Effector CD8-positive, alpha-beta T cell (primary cell): ENCODE results near the gene RASSF7.

Source experiments
- DNase-seq: peaks from one replicate; lab custom pipeline; 2025; lab: John Stamatoyannopoulos, UW

RASSF7 gene

GRCh38 chr11:586376-587316 lies 25.9 kb downstream of the RASSF7 start:
- no peak for DNase-seq

- DNase-seq, result no peak
These were observed 26.8 kb downstream of the RASSF7 start for GRCh38 chr11:587546-587945.

DNA sequence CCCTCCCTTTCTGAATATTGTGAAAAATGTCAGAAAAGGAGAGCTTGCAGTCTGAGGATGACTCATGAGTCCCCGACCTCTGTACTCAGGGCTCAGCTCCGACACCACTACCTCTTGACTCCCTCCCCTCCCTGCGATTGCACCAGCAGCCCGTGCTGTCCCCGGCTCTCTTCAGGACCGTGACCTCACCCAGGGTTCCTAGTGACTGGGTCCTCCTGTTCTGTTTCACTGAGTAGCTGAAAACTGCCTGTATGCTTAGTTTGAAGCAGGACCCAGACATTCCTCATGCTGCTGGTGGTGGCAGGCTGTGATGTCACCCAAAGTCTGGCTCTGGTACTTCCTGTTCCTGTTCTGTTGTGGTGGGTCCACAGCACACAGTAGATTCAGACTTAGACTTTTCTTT lies 27.2 kb downstream of the RASSF7 start:
- peak; percentile 44 for DNase-seq

- no peak for DNase-seq
These were observed 29.0 kb downstream of the RASSF7 start for GRCh38 chr11:589798-590197.

DNA sequence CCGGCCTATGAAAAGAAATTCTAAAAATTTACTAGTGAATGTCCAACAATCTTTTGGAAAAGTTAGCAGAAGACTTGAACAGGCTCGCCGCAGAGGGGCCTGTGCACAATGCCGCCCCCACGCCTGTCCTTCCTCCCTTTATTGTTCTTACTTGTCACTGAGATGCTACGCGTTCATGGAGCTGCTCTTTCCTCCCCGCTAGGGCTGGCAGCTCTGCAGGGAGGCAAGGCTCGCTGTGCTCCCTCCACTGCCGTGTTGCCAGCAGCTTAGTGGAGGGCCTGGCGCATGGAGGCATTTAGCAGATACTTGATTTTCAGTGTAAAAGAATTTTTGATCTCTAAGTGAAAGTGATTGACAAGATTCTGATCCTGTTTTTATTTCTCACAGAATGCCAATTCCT lies 30.2 kb downstream of the RASSF7 start:
- no peak for DNase-seq

- DNase-seq, result no peak
These were observed 31.7 kb downstream of the RASSF7 start for GRCh38 chr11:592501-592900.

GRCh38 chr11:592918-593317 lies 32.1 kb downstream of the RASSF7 start:
- DNase-seq, result no peak

DNA sequence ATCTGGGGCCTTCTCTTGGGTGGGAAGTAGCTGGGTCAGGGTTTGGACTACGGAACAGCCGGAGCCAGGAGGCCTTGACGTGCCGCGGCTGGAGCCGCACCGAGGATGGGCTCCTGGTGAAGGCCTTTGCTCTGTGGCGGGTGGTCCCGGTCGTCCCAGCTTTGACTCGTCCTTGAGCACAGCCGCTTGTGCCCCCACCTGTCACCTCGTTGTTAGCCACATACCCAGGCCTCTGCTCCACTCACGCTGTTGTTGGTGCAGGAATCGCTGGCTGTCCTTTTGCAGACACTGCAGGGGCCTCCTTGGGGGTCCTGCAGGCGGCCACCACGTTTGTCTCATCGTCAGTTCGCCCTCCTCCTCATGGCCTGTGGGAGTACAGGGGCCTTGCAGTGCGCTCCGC lies 32.6 kb downstream of the RASSF7 start:
- no peak for DNase-seq

DNA sequence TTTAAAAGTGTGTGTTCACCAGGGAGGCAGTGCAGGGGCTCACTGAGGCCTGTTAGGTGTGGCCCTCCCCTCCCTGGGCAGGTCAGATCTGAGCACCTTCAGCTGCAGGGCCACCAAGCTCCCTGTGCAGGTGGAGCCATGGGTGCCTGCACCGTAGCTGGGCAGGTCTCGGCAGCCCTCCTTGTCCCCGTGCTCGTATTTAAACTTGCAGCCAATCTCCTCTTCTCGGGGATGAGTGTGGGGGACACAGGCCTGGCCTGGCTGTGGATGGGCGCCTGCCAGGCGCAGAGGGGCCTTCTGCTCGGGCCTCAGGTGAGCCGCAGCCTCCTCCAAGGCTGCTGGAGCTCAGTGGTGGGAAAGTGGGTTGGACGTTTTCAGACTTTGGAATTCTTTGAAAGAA lies 34.6 kb downstream of the RASSF7 start:
- DNase-seq, result no peak

- no peak for DNase-seq
These were observed 35.6 kb downstream of the RASSF7 start for GRCh38 chr11:596374-596773.

DNA sequence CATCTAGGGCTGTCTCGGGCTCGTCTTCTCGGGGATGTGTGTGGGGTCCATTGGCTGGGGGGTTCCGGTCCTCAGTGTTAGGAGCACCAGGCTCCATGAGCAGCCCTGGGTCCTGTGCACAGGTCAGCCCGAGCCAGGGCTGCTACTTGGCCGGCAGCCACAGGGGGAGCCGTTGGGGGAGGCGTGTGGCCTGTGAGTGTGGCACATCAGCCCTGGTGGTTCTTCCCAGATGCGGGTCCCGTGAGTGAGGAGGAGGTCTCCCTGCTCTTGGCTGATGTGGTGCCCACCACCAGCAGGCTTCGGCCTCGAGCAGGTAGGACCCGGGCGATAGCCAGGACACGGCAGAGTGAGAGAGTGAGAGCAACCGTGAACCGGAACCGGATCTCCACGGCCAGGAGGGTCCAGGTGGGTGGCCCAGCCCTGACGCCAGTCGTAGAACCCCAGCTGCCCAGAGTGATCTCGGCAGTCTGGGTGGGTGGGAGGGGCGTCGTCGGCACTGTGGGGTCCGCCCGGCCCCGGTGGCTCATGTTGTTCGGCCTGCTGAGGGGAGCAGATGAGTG lies 36.5 kb downstream of the RASSF7 start:
- no peak for DNase-seq

DNA sequence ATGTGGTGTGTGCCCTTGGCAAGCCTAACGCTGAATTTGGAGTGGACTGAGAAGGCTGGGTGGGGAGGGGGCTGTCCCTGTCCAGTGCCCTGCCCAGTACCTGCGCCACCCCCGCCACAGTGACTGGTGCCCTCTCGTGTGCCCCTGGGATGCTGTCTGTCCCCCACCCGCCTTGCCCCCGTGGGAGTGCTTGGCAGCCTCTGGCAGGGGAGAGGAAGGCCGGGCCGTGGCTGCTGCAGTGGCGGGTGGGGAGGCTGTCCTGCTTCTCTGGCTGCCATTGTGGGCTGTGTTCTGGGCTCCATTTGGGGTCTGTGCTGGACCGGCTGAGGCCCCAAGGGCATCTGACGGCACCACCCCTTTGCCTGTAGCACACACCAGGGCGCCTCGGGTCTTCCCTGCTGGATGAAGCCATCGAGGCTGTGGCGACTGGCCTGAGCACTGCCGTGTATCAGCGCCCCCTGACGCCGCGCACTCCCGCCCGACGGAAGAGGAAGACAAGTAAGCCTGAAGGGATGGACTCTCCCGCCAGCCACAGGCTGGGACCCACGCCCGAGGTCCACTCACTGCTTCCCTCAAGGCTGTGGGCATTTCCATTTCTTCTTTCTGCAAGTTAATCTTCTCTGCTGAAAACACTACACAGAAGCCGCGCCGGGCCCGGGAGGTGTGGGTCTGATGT lies 37.4 kb downstream of the RASSF7 start:
- DNase-seq, result no peak

DNA sequence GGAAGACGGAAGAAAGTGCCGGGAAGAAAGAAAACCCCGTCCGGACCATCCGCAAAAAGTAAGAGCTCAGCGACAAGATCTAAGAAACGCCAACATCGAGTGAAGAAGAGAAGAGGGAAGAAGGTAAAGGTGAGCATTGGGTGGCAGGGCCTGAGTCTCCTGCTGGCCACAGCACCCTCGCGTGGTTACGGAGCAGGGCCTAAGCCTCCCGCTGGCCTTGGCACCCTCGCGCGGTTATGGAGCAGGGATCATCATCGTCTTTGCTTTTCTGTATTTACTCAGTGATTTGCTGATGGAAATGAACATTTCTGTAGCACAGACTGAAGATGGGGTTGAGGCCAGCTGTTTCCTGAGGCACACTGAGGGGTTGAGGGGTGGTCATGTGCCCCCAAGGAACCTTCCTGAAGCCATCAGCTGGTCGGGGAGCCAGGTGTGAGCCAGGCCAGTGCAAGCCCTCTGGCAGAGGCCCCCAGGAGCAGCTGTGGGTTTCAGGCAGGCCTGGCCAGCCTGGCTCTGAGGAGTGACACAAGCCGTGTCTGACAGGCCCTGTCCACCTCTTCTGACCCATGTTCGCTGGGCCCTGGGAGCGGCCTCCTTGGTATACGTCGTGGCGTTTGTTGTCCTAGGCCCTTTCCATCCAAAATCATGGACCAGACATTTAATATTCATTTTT lies 40.9 kb downstream of the RASSF7 start:
- no peak for DNase-seq

DNA sequence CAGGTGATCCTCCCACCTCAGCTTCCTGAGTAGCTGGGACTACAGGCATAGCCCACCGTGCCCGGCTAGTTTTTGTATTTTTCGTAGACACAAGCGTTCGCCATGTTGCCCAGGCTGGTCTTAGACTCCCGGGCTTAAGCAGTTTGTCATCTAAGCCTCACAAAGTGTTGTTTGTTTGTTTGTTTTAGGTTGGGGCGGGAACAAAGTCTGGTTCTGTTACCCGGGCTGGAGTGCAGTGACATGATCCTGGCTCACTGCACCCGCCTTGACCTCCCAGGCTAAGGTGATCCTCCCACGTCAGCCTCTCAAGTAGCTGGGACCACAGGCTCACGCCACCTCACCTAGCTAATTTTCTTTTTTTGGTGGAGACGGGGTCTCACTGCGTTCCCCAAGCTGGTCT lies 42.4 kb downstream of the RASSF7 start:
- no peak for DNase-seq

DNA sequence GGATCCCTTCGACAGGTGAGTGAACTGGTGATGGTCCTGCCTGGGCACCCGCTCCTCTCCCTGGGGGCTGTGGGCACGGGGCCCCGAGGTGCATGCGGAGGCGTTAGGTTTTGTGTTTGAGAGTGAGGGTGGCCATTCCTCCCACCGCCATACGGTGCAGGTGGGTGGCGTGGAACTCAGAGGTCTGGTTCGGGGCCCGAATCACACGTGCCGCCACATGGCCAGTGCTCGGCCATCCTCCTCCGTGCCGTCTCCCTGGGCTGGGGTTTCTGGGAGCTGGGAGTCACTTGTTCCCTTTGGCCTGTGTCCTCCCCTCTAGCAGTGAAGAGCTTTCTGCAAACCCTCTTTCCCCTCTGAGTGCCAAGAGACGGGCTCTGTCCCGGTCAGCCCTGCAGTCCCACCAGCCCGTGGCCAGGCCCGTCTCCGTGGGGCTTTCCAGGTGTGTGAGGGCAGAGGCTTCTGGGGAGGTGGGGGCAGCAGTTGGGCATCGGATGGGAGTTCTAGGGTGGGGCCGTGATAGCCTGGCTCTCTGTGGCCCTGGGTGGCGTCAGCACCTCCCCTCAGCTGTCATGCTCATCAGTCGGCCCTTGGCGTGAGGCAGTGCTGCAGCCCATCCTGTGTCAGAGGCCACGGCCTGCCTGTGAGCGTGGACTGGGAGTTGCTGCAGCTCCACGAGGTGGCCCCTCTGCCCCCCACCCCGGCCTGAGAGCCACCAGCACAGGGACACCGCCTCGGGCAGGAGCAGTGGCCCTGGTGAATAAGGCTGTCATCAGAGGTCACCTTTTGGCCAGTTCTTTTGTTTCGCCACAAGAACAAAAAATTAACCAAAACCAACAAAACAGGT lies 44.7 kb downstream of the RASSF7 start:
- DNase-seq, result no peak

DNA sequence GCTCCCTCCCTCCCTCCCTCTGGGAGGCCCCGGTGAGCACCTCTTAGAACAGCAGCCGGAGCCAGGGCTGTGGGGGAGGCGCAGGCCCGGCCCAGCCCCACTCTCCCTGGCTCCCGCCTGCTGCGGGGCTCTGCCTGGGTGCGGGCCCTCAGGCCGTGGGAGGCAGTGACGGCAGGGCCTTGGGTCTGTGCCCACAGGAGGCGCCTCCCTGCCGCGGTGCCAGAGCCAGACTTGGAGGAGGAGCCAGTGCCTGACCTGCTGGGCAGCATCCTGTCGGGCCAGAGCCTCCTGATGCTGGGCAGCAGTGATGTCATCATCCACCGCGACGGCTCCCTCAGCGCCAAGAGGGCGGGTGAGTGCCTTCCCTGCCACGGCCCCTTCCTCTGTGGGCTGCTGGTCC lies 45.5 kb downstream of the RASSF7 start:
- no peak for DNase-seq

DNA sequence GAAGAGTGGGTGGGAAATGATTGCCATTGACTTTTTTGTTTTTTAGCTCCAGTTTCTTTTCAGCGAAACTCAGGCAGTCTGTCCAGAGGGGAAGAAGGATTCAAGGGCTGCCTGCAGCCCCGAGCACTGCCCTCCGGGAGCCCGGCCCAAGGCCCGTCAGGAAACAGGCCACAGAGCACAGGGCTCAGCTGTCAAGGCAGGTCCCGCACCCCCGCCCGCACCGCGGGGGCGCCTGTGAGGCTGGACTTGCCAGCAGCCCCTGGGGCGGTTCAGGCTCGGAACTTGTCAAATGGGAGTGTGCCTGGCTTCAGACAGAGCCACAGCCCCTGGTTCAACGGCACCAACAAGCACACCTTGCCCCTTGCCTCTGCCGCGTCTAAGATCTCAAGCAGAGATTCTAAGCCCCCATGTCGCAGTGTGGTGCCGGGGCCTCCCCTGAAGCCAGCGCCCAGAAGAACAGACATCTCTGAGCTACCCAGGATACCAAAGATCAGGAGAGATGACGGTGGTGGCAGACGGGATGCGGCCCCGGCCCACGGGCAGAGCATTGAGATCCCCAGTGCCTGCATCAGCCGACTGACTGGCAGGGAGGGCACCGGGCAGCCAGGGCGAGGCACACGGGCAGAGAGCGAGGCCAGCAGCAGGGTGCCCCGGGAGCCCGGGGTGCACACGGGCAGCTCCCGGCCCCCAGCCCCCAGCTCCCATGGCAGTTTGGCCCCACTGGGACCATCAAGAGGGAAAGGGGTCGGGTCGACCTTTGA lies 46.4 kb downstream of the RASSF7 start:
- no peak for DNase-seq

GRCh38 chr11:607971-608659 lies 47.3 kb downstream of the RASSF7 start:
- no peak for DNase-seq

- DNase-seq, result no peak
These were observed 48.1 kb downstream of the RASSF7 start for GRCh38 chr11:608791-609251.

GRCh38 chr11:609341-609811 lies 48.6 kb downstream of the RASSF7 start:
- DNase-seq, result no peak
